ENCODE results near the gene PAX8.

PAX8 gene

DNA sequence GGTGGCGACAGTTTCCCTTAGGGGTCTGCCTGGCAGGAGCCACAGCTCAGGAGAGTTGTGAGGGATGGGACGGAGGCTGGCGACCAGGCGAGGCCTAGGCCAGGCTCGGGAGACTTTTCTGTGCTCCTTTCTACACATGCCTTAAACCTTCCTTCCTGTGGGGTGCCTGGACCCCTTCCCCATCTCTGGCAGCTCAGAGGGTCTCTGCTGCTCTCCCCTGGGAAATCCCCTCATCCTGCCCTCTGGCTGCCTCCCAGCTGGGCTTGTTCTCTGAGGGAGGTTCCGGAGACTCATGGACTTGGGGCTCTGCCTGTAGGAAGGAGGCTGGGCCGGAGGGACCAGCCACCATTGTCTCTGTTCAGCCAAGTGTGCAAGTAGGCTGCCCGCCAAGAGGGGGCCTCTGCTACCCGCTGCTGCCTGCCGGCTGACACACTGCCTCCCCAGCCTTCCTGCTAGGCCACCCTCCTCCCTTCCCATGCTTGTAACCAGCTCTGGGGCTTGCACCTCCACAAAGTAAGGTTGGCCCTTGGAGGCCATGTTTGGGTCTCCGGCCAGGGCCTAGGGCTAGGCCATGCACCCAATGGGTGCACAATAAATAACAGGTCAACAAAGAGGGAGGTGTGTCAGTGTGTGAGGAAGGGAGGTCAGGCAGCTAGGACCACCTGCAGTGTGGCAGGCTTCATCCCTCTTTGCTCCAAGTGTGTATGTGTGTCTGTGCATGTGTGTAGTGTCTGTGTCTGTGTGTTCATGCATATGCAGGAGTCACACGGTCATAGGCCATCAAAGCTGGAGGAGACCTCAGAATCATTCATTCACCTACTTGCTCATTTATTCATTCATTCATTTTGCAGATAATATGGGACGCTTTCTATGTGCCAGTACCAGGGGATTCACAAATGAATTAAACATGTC, 76.2 kb downstream of the PAX8 start:
- no peak for DNase-seq (ENCODE audit: low read depth in 2 of 2)

DNA sequence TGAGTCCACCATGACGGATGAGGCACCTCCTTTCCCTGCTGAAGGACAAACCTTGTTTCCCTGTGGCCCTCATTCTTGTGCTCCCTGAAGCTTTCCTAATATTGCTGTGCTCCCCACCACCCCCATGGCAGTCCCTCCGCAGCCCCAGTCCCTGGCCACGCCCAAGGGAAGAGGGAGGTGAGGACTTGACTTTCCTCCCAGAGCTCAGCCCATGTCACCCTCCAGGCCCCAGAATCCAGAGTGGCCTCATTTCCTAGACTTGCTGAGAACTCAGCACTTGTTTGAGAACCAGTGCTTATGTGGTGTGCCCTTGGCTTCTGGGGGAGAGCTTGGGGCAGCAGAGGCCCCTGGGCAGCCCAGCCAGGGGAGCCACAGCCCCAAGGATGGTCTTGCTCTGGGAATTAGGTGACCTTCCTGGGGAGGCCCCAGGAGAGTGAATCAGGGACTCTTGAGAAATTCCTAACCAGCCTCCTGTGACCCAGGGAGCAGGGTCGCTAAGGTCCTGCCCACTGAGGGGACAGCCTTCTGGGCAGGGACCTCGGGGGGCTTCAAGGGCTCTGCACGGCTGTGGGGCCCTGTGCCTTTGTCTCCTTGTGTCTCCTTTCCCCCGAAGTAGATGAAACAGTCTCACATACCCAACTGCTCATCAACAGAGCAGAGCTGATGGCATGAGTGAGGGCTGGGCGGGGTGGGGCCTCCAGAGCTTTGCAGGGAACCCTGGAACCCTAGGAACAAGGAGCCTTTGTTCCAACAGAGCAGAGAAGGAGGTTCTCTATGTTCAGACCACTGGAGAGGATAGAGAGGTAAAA, 77.0 kb downstream of the PAX8 start:
- DNase-seq (ENCODE audit: low read depth in 2 of 2): no peak

GRCh38 chr2:113200736-113201490, 77.8 kb downstream of the PAX8 start:
- no peak for DNase-seq (ENCODE audit: low read depth in 2 of 2)

- no peak for DNase-seq (ENCODE audit: low read depth in 2 of 2)
Measured at GRCh38 chr2:113200236-113200635, 78.5 kb downstream of the PAX8 start.

DNA sequence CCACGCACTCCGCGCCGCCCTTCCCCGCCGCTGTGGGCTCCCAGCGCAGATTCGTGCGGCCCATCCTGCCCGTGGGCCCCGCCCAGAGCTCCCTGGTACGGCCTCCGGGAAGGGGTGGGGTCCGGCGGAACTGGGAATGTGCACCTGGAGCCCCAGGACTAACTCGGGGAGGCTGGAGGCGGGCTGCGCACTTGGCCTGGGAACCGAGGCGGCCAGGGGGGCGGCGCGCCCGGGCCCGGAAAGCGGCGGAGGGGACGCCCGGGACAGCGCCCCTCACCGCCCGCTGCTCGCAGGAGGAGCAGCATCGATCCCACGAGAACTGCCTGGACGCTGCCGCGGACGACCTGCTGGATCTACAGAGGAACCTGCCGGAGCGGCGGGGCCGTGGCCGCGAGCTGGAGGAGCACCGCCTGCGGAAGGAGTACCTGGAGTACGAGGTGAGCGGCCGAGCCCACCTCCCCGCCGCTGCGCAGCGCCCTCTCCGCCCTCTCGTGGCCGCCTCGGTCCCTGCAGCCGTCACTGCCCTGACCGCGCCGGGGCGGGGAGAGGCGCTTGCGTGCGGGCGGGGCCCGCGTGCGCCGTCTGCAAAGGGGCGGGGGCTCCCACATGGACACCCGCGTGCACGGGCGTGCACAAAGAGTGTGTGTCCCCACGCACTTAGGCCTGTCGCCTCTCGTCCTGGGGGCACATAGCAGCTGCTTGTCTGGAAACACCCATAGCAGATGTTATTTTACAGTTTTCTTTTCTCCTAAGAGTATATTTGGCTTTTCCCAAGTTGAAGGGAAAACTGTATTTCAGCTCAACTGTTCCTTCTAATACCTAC, 79.7 kb downstream of the PAX8 start:
- DNase-seq (ENCODE audit: low read depth in 2 of 2): peak; percentile 63 to 75

- no peak for DNase-seq (ENCODE audit: low read depth in 2 of 2)
Measured at GRCh38 chr2:113198048-113198789, 80.5 kb downstream of the PAX8 start.

- DNase-seq (ENCODE audit: low read depth in 2 of 2): no peak
Measured at GRCh38 chr2:113197347-113198047, 81.2 kb downstream of the PAX8 start.

- DNase-seq (ENCODE audit: low read depth in 2 of 2): no peak
Measured at GRCh38 chr2:113196839-113197238, 81.9 kb downstream of the PAX8 start.

GRCh38 chr2:113195923-113196501, 82.7 kb downstream of the PAX8 start:
- DNase-seq (ENCODE audit: low read depth in 2 of 2): no peak

DNA sequence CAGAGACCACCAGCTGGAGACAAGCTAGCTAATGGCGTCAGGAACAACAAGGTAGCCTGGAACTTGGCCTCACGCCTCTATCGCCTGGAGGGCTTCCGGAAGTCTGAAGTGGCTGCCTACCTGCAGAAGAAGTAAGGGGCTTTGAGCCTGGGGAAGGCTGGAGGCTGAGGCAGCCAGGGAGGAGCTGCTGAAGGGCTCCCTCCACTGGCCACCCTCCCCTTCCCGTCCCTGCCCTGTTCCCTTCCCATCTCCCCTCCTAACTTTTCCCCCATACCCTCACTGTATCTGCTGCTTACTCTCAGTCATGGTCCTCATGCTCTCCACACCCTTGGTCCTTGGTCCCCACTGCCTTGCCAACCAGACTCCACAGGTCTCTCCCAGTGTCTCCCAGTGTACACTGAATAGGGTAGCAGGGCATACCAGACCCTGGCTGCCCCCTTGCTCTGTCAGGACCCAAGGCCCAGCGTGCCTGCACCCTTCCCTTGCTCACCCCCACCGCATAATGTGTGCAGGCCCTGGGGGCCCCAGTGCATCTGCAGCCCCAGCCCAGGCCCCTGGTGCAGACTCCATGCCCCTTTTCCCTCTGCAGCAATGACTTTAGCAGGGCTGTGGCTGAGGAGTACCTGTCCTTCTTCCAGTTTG, 86.1 kb downstream of the PAX8 start:
- no peak for DNase-seq (ENCODE audit: low read depth in 2 of 2)

DNA sequence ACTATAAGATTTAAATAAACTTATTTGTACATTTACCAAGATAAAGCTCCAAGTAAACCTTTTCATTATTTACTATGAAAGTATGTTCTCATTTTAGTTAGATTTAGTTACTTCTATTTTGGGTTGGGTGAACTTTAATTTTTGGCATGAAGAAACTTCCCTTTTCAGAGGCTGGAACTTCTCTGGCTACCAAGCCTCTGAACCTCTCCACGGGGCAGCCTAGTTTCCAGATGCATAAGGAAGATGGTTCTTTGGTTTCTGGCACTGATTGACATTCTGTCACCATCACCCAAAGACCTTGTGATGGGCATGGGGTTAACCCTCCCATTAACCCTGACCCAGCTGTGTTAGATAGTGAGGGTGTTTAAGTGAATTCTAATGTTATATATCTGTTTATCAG, 87.8 kb downstream of the PAX8 start:
- no peak for DNase-seq (ENCODE audit: low read depth in 2 of 2)

GRCh38 chr2:113187771-113188170, 91.0 kb downstream of the PAX8 start:
- no peak for DNase-seq (ENCODE audit: low read depth in 2 of 2)

DNA sequence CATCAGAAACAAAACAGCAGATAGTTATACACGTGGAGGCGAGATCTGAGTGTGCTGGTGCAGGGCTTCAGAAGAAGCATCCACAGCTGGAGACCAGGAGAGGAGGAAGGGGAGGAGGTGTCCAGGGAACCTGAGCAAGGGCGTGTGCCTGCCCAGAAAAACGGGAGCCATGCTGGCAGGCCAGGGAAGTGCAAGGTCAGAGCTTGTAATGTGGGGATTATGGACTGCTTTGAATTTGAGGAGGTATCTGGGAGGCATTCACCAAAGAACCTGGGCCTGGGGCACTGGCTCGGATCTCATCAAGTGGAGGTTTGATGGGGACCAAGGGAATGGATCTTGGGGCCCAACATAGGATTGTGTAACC, 92.3 kb downstream of the PAX8 start:
- no peak for DNase-seq (ENCODE audit: low read depth in 2 of 2)

DNA sequence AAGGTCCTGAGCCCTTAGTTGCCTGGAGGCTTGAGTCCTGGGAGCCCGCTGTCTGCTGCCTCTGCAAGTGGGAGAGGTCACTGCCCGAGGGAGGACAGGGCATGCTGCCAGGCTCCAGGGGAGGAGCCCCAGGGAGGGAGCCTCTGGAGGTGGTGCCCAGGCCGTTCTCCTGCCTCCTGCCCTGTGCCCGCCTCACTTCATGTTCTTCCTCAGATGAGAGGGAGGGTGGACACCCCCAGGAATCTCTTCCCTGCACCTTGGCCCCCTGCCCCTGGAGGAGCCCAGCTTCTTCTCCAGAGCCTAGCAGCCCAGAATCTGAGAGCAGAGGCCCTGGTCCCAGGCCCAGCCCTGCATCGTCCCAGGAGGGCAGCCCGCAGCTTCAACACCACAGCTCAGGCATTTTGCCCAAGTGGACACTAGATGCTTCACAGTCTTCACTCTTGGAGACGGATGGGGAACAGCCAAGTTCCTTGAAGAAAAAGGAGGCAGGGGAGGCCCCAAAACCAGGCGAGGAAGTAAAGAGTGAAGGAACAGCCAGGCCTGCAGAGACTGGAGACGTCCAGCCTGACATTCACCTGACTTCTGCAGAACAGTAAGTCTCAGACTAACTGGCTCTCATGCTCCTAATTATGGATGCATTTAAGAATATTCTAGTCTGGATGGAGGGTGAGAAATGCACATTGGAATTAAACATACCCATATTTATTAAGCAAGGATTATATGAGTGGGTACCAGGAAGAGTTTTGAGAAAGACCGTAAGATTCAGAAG, 92.9 kb downstream of the PAX8 start:
- DNase-seq (ENCODE audit: low read depth in 2 of 2): no peak

DNA sequence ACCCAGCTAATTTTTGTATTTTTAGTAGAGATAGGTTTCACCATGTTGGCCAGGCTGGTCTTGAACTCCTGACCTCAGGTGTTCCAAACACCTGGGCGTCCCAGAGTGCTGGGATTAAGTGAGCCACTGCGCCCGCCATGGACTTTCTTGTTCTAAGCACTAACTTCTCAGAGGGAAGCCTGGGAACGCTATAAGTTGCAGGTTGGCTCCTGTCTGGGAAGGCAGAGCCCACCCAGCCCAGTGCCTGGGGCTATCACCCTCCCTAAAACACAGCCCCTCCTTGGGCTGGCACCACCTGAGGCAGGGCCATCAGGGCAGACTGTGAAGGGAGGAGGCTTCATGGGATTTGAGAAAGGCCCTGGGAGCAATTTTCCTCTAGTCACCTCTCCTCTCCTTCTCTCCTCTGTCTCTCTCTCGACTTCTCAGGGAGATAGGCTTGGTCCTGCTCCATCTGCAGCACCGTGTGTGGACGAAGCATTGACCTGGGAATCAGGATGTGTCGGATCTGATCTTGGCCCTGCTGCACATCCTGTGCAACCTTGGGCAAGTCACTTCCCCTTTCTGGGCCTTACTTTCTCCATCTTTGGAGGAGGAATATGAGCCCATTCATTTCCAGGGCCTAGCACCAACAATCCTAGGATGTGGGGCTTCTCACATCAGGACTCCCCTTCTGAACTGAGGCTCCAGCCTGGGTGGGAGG, 94.0 kb downstream of the PAX8 start:
- DNase-seq (ENCODE audit: low read depth in 2 of 2): no peak

GRCh38 chr2:113183703-113184102, 95.0 kb downstream of the PAX8 start:
- no peak for DNase-seq (ENCODE audit: low read depth in 2 of 2)

DNA sequence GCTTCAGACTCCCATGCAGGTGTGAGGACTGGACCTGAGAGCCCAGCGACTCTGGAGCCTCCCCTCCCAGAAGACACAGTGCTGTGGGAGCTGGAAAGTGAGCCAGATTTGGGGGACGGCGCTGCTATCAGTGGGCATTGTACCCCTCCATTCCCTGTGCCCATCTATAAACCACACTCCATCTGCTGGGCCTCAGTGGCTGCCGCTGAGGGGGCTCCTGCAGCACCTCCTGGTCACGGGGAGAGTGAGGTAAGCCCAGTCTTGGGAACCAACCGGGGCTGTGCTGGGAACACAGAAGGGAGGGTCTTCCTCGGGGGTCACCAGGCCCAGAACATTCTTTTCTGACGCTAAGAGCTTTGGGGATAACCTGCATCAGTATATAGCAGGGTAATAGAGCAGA, 95.5 kb downstream of the PAX8 start:
- no peak for DNase-seq (ENCODE audit: low read depth in 2 of 2)

All from stimulated activated CD8-positive, alpha-beta memory T cell treated with anti-CD3 and anti-CD28 coated beads, Interleukin-2, amount 100 ng/mL, for 48 hours (primary cell).